RWPE2 (cell line): ENCODE data around the gene SEMA5A.

Source experiments
- ATAC-seq: fragments of 200-7000 bp; cut with Tn5 transposase; 3 replicates; pipeline ENCODE4 v1.9.1; 2021; ENCODE audit warnings: low read depth
- DNase-seq: peaks from one replicate; pipeline ENCODE4 v3.0.0-alpha.2; 2020; ENCODE audit warnings: low spot score
- H3K27ac ChIP-seq: fragments of 450-650 bp; 2 replicates; pipeline ENCODE4 v1.5.1; 2017; ENCODE audit warnings: mild to moderate bottlenecking; ENCODE audit not compliant: poor library complexity, severe bottlenecking
- H3K27me3 ChIP-seq: fragments of 250-450 bp; sonication (Bioruptor Pico); 2 replicates; pipeline ENCODE4 v1.5.1; 2021; ENCODE audit warnings: mild to moderate bottlenecking, moderate library complexity; ENCODE audit not compliant: insufficient read depth, poor library complexity, severe bottlenecking
- H3K36me3 ChIP-seq: fragments of 250-450 bp; sonication (Bioruptor Pico); 2 replicates; pipeline ENCODE4 v1.5.1; 2020; ENCODE audit warnings: low read depth, mild to moderate bottlenecking, moderate library complexity
- H3K4me1 ChIP-seq: fragments of 250-450 bp; sonication (Bioruptor Pico); 2 replicates; pipeline ENCODE4 v1.5.1; 2021; ENCODE audit warnings: mild to moderate bottlenecking, moderate library complexity; ENCODE audit not compliant: insufficient read depth, poor library complexity, severe bottlenecking
- H3K4me3 ChIP-seq: fragments of 250-450 bp; sonication (Bioruptor Pico); 2 replicates; pipeline ENCODE4 v1.5.1; 2021; ENCODE audit warnings: mild to moderate bottlenecking, moderate library complexity; ENCODE audit not compliant: severe bottlenecking
- H3K9me3 ChIP-seq: fragments of 250-450 bp; sonication (Bioruptor Pico); 2 replicates; pipeline ENCODE4 v1.5.1; 2021; ENCODE audit warnings: mild to moderate bottlenecking, moderate library complexity; ENCODE audit not compliant: severe bottlenecking
- TF ChIP-seq, protein P1 (sequence below): fragments of 450-650 bp; IDR thresholded peaks from one replicate; pipeline ENCODE4 v1.5.1; 2017; ENCODE audit warnings: mild to moderate bottlenecking, moderate library complexity; ENCODE audit not compliant: poor library complexity, severe bottlenecking

The SEMA5A gene

DNA sequence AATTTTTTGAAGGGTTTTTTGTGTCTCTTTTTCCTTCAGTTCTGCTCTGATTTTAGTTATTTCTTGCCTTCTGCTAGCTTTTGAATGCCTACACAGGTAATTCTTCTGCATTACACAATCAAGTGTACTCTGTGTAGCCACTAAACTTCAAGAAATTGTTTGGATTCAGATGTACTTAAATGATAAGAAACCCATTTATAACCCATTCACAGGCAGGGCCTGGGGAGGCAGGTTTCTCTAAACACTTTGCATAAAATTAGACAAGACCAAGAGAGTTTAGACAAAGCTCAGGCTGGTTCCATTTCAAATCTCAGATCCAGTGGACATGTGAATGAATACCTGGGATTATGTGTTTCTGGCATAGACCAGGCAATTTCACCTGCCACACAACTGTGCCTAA, 41.3 kb upstream of the SEMA5A start:
- ATAC-seq, result no peak
- TF ChIP-seq, protein P1, sequence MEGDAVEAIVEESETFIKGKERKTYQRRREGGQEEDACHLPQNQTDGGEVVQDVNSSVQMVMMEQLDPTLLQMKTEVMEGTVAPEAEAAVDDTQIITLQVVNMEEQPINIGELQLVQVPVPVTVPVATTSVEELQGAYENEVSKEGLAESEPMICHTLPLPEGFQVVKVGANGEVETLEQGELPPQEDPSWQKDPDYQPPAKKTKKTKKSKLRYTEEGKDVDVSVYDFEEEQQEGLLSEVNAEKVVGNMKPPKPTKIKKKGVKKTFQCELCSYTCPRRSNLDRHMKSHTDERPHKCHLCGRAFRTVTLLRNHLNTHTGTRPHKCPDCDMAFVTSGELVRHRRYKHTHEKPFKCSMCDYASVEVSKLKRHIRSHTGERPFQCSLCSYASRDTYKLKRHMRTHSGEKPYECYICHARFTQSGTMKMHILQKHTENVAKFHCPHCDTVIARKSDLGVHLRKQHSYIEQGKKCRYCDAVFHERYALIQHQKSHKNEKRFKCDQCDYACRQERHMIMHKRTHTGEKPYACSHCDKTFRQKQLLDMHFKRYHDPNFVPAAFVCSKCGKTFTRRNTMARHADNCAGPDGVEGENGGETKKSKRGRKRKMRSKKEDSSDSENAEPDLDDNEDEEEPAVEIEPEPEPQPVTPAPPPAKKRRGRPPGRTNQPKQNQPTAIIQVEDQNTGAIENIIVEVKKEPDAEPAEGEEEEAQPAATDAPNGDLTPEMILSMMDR, result no peak
- DNase-seq, result no peak

DNA sequence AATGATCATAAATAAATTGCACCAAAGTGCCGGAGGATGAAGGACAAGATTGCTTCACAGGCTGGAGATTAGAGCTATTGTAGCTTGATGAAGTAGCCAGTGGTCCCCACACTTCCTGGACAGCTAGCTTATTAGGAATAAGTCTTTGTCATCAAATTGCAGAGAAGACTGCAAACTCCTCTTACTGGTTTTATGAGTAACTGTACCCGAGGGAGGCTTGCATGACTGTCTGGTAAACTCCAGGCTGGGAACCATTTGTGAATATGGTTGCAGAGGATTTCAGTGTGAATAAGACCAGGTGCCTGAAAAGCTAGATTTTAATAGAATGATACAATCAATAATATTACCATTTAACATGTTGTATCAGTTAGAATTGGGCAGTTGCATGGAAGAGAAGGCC, 36.5 kb upstream of the SEMA5A start:
- no peaks in the 10 kb centered on the region for H3K4me1 ChIP-seq
- H3K27me3 ChIP-seq, result peaks cover 4% of the 10 kb centered on the region
- no peak overlapping the region for H3K4me3 ChIP-seq
- no peaks in the 10 kb centered on the region for H3K9me3 ChIP-seq
- DNase-seq, result no peak
- no peaks in the 10 kb centered on the region for H3K36me3 ChIP-seq
- TF ChIP-seq, protein P1, result no peak
- no peak for ATAC-seq
- H3K27ac ChIP-seq, result no peak overlapping the region

More for the DNA sequence above, 41.3 kb upstream of the SEMA5A start:
- no peak overlapping the region for H3K4me3 ChIP-seq
- H3K4me1 ChIP-seq, result no peaks in the 10 kb centered on the region
- H3K9me3 ChIP-seq, result no peaks in the 10 kb centered on the region
- peaks cover 7% of the 10 kb centered on the region for H3K27me3 ChIP-seq
- no peaks in the 10 kb centered on the region for H3K36me3 ChIP-seq
- H3K27ac ChIP-seq, result no peak overlapping the region

DNA sequence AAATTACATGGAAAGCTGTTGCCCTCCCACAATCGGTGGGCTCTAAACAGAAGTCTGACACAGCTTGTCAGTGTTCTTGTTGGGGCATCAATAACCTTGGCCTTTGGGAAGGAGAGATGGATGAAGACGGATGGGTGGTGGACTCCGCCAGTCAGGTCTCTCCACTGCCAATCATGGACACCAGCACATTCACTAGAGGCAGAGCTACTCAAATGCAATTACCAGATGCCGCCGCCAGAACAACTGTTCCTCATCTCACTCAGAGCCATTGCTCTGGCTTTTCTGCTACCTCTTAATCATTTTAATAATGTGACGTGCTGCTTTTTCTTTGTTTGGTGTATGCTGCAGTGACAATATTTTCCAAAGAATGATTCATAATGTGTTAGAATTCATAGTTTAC, 27.9 kb upstream of the SEMA5A start:
- H3K4me3 ChIP-seq, result no peak overlapping the region
- ATAC-seq (no peak), DNase-seq (no peak)
- H3K4me1 ChIP-seq, result no peaks in the 10 kb centered on the region
- TF ChIP-seq, protein P1, result no peak
- no peak overlapping the region for H3K27ac ChIP-seq
- no peaks in the 10 kb centered on the region for H3K36me3 ChIP-seq
- peaks cover 4% of the 10 kb centered on the region for H3K9me3 ChIP-seq
- H3K27me3 ChIP-seq, result peaks cover 11% of the 10 kb centered on the region

DNA sequence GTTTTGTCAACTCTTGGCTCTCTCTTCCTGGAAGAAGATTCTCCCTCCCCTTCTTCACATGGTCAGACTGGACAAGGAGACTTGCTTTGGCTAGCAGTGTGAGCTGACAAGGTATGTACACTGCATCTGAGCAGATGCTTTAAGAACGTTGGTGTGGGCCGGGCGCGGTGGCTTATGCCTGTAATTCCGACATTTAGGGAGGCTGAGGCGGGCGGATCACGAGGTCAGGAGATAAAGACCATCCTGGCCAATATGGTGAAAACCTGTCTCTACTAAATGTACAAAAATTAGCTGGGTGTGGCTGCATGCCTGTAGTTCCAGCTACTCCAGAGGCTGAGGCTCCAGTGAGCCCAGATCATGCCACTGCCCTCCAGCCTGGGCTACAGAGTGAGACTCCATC, 26.4 kb upstream of the SEMA5A start:
- TF ChIP-seq, protein P1, result no peak
- Histone ChIP-seq H3K4me1 (no peaks in the 10 kb centered on the region), H3K27ac (no peak overlapping the region), H3K36me3 (no peaks in the 10 kb centered on the region), H3K27me3 (peaks cover 11% of the 10 kb centered on the region), H3K4me3 (no peak overlapping the region), H3K9me3 (peaks cover 4% of the 10 kb centered on the region)
- DNase-seq (no peak), ATAC-seq (no peak)

DNA sequence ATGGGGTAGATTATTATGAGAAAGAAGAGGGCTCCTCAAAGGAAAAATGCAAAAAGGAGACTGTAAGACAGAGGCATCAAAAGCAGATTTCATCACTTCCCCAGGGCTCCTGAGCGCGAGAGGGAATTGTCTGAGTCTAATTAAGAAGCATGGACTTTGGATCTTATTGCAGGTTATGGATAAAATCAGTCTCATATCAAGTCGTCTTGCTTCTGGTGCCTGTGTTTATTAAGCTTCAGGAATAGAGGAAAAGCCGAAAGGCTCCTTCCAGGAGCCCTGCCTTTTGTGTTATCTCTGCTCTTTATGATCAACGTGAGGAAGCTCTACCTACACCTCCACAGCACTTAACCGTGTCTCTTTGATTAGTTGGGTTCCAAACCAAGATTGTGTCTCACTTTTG, 25.0 kb upstream of the SEMA5A start:
- Histone ChIP-seq H3K4me1 (no peaks in the 10 kb centered on the region), H3K27ac (no peak overlapping the region), H3K36me3 (no peaks in the 10 kb centered on the region), H3K9me3 (peaks cover under 1% of the 10 kb centered on the region), H3K27me3 (peaks cover 11% of the 10 kb centered on the region), H3K4me3 (no peak overlapping the region)
- no peak for ATAC-seq
- TF ChIP-seq, protein P1, result no peak
- DNase-seq, result no peak
